GM10266 (cell line): ENCODE results near the gene PDPK1.
A peak's percentile ranks its signal among the peaks of the same experiment; 100 is the strongest.

Experiments
- DNase-seq: peaks from one replicate; pipeline ENCODE4 v3.0.0; 2012; ENCODE audit errors: extremely low spot score
- CTCF ChIP-seq: IDR thresholded peaks from 2 replicates; pipeline ENCODE4 v1.5.1; 2012; ENCODE audit warnings: mild to moderate bottlenecking, low read depth; ENCODE audit not compliant: control insufficient read depth, insufficient read depth; ENCODE audit errors: missing control alignments

PDPK1 gene

DNA sequence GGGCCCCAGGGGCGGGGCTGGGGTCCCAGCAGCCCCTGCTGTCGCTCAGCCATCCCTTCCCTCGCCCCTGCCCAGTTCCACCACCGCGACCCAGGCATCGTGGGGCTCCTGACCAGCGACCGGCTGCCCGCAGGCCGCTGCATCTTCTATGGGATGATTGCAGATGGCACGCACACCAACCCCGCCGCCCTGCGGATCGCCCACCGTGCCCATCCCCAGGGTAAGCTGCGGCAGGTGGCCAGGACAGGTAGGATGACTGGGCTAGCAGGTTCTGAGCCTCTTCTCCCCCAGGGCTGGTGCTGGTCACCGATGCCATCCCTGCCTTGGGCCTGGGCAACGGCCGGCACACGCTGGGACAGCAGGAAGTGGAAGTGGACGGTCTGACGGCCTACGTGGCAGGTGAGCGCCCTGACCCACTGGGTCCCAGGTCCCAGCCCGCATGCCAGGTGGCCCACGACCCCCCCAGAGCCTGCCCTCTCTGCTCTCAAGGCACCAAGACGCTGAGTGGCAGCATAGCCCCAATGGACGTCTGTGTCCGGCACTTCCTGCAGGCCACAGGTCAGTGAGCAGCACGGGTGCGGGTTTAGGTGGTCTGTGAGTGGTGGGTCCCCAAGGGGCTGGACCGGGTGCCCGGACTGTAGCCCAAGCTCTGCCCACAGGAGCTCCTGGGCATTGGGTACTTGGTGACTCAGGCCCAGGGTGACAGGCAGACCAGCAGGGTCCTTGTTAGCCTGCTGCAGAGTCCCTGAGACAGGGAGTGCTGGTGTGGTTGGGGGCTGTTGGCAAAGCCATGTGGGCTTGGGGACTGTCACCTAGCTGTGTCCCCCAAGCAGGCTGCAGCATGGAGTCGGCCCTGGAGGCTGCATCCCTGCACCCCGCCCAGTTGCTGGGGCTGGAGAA lies 9.4 kb upstream of the PDPK1 start:
- no peak for DNase-seq
- no peak for TF ChIP-seq CTCF

- no peak for TF ChIP-seq CTCF
- no peak for DNase-seq
Measured at GRCh38 chr16:2529061-2529931, 8.5 kb upstream of the PDPK1 start.

DNA sequence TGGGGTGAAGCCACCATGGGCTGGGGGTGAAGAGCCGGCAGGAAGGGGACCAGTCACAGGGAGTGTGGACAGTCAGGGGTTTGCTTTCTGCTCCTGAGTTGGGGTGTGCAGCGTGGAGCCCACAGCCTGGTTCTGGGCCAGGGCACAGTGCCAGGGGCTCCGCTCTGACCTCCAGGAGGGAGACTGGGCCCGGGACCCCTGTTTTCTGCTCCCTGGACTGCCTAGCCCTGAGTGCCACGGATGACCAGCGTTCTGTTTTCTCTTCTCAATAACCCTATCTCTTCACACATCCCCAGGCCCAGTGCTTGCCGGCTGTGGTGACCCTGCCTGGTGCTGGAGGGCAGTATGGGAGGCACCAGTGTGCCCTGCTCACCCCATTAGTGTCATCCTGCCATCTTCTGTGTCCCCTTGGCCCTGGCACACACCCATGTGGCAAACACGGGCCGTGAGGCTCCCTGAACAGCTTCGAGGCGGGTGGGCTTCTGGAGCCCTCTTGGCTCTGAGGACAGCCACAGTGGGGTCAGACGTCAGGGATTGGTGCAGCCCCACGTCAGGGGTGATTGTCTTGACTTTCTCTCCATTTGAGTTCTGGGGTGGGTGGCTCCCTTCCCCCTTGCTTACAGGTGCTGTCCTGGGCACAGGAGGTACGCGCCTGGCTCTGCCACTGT lies 7.7 kb upstream of the PDPK1 start:
- TF ChIP-seq CTCF: no peak
- no peak for DNase-seq

DNA sequence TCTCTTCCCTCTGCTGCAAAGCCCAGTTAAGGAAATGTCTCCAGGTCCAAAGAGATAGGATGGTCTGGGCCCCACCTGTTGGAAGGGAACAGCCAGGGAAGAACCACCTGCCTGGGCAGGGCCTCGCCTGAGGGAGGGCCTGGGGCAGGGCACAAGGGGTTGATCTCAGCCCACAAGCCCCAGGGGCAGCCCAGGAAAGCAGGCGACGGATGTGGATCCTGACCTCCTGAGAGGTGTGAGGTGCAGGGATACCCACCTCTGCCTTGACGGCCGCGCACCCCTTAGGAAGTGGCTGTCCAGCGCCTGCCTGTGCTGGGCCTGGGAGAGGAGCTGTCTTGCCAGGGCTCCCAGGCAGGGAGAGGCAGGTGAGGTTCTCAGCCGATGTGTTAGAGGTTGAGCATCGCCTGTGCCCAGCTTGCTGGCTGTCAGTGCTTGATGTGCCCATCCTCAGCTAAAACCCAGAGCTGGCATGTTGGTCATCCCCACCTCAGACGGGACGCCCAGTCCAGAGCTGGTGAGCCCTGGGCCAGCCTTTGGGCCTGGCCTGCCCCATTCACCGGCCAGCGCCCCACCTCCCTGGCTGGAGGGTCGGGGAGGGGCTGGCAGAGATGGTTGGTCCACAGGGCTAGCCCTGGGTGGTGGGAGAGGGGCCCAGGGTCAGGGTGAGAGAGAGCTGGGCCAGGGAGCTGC lies 7.0 kb upstream of the PDPK1 start:
- no peak for TF ChIP-seq CTCF

GRCh38 chr16:2531371-2531695 lies 6.5 kb upstream of the PDPK1 start, which contains the start of gene CEMP1:
CEMP1 (minus strand) TSS chr16:2531408; CDS start chr16:2531073, 335 bp downstream.
- no peak for DNase-seq
- TF ChIP-seq CTCF: no peak

More for the DNA sequence above, 7.0 kb upstream of the PDPK1 start:
- DNase-seq: no peak

GRCh38 chr16:2531696-2532493 lies 5.9 kb upstream of the PDPK1 start:
- peak; percentile 98 for DNase-seq
- TF ChIP-seq CTCF: no peak
